Loucy (cell line): Measurements from ENCODE around the gene BRPF3.

Experiments
- H2AFZ ChIP-seq: fragments of 200-600 bp; sonication (generic); 2 replicates; pipeline ENCODE4 v1.6.0; 2016; ENCODE audit warnings: antibody characterized with exemption, mild to moderate bottlenecking, low read length, moderate library complexity
- H3F3A ChIP-seq: fragments of 200-600 bp; 2 replicates; pipeline ENCODE4 v1.6.0; 2016; ENCODE audit warnings: antibody characterized with exemption, low read depth, mild to moderate bottlenecking
- H3K27me3 ChIP-seq: fragments of 200-600 bp; sonication (generic); 2 replicates; pipeline ENCODE4 v1.6.1; 2014; ENCODE audit warnings: low read length, mild to moderate bottlenecking; ENCODE audit not compliant: insufficient read depth, poor library complexity, severe bottlenecking
- H3K36me3 ChIP-seq: fragments of 200-600 bp; sonication (generic); 2 replicates; pipeline ENCODE4 v1.6.1; 2016; ENCODE audit warnings: low read length; ENCODE audit not compliant: insufficient read depth
- H3K4me1 ChIP-seq: fragments of 200-600 bp; sonication (generic); 2 replicates; pipeline ENCODE4 v1.5.1; 2014; ENCODE audit warnings: low read length, mild to moderate bottlenecking; ENCODE audit not compliant: insufficient read depth, poor library complexity, severe bottlenecking
- H3K4me2 ChIP-seq: fragments of 200-600 bp; sonication (generic); 2 replicates; pipeline ENCODE4 v1.6.0; 2014; ENCODE audit warnings: antibody characterized with exemption, low read length, low read depth, mild to moderate bottlenecking; ENCODE audit not compliant: poor library complexity, severe bottlenecking
- H3K4me3 ChIP-seq: fragments of 200-600 bp; sonication (generic); 2 replicates; pipeline ENCODE4 v1.5.1; 2014; ENCODE audit warnings: low read length, mild to moderate bottlenecking, mixed read lengths; ENCODE audit not compliant: poor library complexity, severe bottlenecking
- H3K79me2 ChIP-seq: fragments of 200-600 bp; sonication (generic); 2 replicates; pipeline ENCODE4 v1.6.1; 2014; ENCODE audit warnings: low read length; ENCODE audit not compliant: insufficient read depth
- H3K9ac ChIP-seq: fragments of 200-600 bp; sonication (generic); 2 replicates; pipeline ENCODE4 v1.6.0; 2014; ENCODE audit warnings: mild to moderate bottlenecking, low read depth, low read length, moderate library complexity; ENCODE audit not compliant: poor library complexity, severe bottlenecking
- H3K9me2 ChIP-seq: fragments of 200-600 bp; sonication (generic); replicated peaks from 2 replicates; pipeline ENCODE4 v1.6.1; 2016; ENCODE audit warnings: low read depth, low read length, mixed read lengths
- H3K9me3 ChIP-seq: fragments of 200-600 bp; sonication (generic); 2 replicates; pipeline ENCODE4 v1.6.1; 2014; ENCODE audit warnings: mild to moderate bottlenecking, antibody characterized with exemption, low read length, low read depth; ENCODE audit not compliant: insufficient read depth
- H4K20me1 ChIP-seq: fragments of 200-600 bp; sonication (generic); 2 replicates; pipeline ENCODE4 v1.6.0; 2014; ENCODE audit warnings: antibody characterized with exemption, low read length, mild to moderate bottlenecking; ENCODE audit not compliant: insufficient read depth, poor library complexity, severe bottlenecking
- CTCF ChIP-seq: fragments of 200-600 bp; sonication (generic); conservative IDR thresholded peaks from 2 replicates; pipeline ENCODE4 v1.5.1; 2014; ENCODE audit warnings: mild to moderate bottlenecking, antibody characterized with exemption, low read length
- EZH2phosphoT487 ChIP-seq: fragments of 200-600 bp; IDR thresholded peaks from 2 replicates; pipeline ENCODE4 v1.6.1; 2018; ENCODE audit warnings: antibody characterized with exemption, mild to moderate bottlenecking, moderate library complexity, borderline replicate concordance

Gene BRPF3

GRCh38 chr6:36196113-36196879 lies at the start of gene BRPF3:
Gene BRPF3 (plus strand): TSS chr6:36196744. CDS start chr6:36200323, 3,579 bp downstream.
- Histone ChIP-seq H2AFZ (no peak within 1 kb of the TSS; the same call in 1 of the 2 replicates), H3K9me2 (no peaks in the 10 kb centered on the region), H3K4me2 (peak within 1 kb of the TSS; percentile 93), H3K36me3 (peaks cover 10% of the 10 kb centered on the region; the same call in 1 of the 2 replicates), H4K20me1 (peaks cover 7% of the 10 kb centered on the region), H3K27me3 (no peaks in the 10 kb centered on the region), H3K4me3 (peak within 1 kb of the TSS; percentile 79), H3K9me3 (no peaks in the 10 kb centered on the region), H3F3A (no peaks in the 10 kb centered on the region), H3K9ac (peak within 1 kb of the TSS; percentile 82), H3K79me2 (peaks cover 42% of the 10 kb centered on the region), H3K4me1 (peaks cover 34% of the 10 kb centered on the region)
- TF ChIP-seq EZH2phosphoT487, result no peak
- TF ChIP-seq CTCF, result peak; percentile 55

DNA sequence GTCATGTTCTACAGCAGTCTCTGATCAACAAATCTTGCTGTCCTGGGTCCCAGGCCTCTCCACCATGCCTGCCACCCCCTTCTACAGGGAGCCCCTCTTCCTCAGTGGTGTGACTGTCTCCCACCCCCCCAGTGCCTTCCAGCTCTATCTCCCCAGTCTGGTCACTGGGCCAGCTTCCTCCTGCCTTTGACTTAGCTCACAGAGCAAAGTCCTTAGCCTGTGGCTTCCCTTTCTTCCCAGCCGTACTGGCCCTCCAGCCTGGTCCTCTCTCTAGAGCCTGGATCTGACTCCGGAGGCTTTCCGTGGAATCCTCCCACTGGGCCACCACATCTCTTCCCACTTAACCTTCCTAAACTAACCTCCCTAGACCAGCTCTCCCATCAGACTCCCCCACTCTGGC lies 49.2 kb upstream of the BRPF3 start:
- no peaks in the 10 kb centered on the region for H3K79me2 ChIP-seq
- H3K9me2 ChIP-seq, result no peaks in the 10 kb centered on the region
- H3K36me3 ChIP-seq, result no peaks in the 10 kb centered on the region
- no peaks in the 10 kb centered on the region for H3F3A ChIP-seq
- no peaks in the 10 kb centered on the region for H3K9me3 ChIP-seq
- no peak overlapping the region for H2AFZ ChIP-seq
- H3K4me2 ChIP-seq, result no peak overlapping the region
- TF ChIP-seq EZH2phosphoT487, result no peak
- TF ChIP-seq CTCF, result no peak
- H3K4me1 ChIP-seq, result peaks cover 14% of the 10 kb centered on the region
- no peaks in the 10 kb centered on the region for H3K27me3 ChIP-seq
- H3K4me3 ChIP-seq, result no peak overlapping the region
- H3K9ac ChIP-seq, result no peak overlapping the region
- H4K20me1 ChIP-seq, result no peaks in the 10 kb centered on the region

DNA sequence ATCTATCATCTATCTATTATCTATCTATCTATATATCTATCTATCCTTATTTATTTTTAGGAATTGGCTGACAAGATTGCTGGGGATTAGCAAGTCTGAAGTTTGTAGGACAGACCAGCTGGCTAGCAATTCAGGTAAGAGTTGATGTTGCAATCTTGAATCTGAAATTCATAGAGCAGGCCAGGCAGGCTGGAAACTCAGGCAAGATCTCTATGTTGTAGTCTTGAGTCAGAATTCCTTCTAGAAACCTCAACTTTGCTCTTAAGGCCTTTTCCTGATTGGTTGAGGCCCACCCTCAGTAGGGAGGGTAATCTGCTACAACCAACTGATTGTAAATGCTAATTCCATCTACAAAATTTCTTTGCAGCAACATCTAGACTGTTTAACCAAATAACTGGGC lies 47.1 kb upstream of the BRPF3 start:
- Histone ChIP-seq H2AFZ (no peak overlapping the region), H3K79me2 (no peaks in the 10 kb centered on the region), H3K9me2 (no peaks in the 10 kb centered on the region), H3K4me2 (no peak overlapping the region), H3K27me3 (no peaks in the 10 kb centered on the region), H3K9ac (no peak overlapping the region), H3K4me1 (peaks cover 14% of the 10 kb centered on the region), H3F3A (no peaks in the 10 kb centered on the region), H3K9me3 (no peaks in the 10 kb centered on the region), H4K20me1 (no peaks in the 10 kb centered on the region), H3K4me3 (no peak overlapping the region), H3K36me3 (no peaks in the 10 kb centered on the region)
- no peak for TF ChIP-seq CTCF
- TF ChIP-seq EZH2phosphoT487, result no peak
